Parathyroid adenoma (tissue), 2 donors: ENCODE measurements around the gene KANSL1L.

ENCODE experiments used
- H2AFZ ChIP-seq: fragments of 300-600 bp; sonication (generic); one replicate; pipeline ENCODE4 v1.7.0; 2017; ENCODE audit warnings: antibody characterized with exemption, mild to moderate bottlenecking
- H3K27ac ChIP-seq: fragments of 300-600 bp; sonication (generic); one replicate; pipeline ENCODE4 v1.7.0; 2017
- H3K27me3 ChIP-seq: fragments of 300-600 bp; sonication (generic); one replicate; pipeline ENCODE4 v1.7.0; 2017; ENCODE audit warnings: low read length; ENCODE audit not compliant: control insufficient read depth, insufficient read depth
- H3K36me3 ChIP-seq: fragments of 300-600 bp; sonication (generic); one replicate; pipeline ENCODE4 v1.7.0; 2017; ENCODE audit warnings: low read length; ENCODE audit not compliant: control insufficient read depth, insufficient read depth
- H3K4me1 ChIP-seq: fragments of 300-600 bp; sonication (generic); one replicate; pipeline ENCODE4 v1.7.0; 2017; ENCODE audit warnings: control low read depth
- H3K4me2 ChIP-seq: fragments of 300-600 bp; sonication (generic); one replicate; pipeline ENCODE4 v1.7.0; 2017; ENCODE audit warnings: low read length
- H3K4me3 ChIP-seq: fragments of 300-600 bp; sonication (generic); one replicate; pipeline ENCODE4 v1.7.0; 2017; ENCODE audit warnings: low read depth, low read length
- H3K79me2 ChIP-seq: fragments of 300-600 bp; sonication (generic); one replicate; pipeline ENCODE4 v1.7.0; 2017; ENCODE audit warnings: control low read depth
- H3K9ac ChIP-seq: fragments of 300-600 bp; sonication (generic); one replicate; pipeline ENCODE4 v1.7.0; 2017; ENCODE audit warnings: mild to moderate bottlenecking
- H3K9me3 ChIP-seq: fragments of 300-600 bp; sonication (generic); one replicate; pipeline ENCODE4 v1.7.0; 2017; ENCODE audit warnings: low read length; ENCODE audit not compliant: control insufficient read depth
- CTCF ChIP-seq: fragments of 300-600 bp; sonication (generic); IDR thresholded peaks from one replicate; pipeline ENCODE4 v1.7.0; 2017; ENCODE audit warnings: antibody characterized with exemption, mild to moderate bottlenecking
- donor health status: primary hyperparathyroidism.

Gene KANSL1L

GRCh38 chr2:210132239-210132638 is 39.0 kb downstream of the KANSL1L start:
- no peaks in the 10 kb centered on the region for H3K9me3 ChIP-seq
- no peak overlapping the region for H2AFZ ChIP-seq
- H3K36me3 ChIP-seq = peaks cover under 1% of the 10 kb centered on the region
- H3K79me2 ChIP-seq = peaks cover 20% of the 10 kb centered on the region
- H3K4me3 ChIP-seq = no peak overlapping the region
- no peaks in the 10 kb centered on the region for H3K27me3 ChIP-seq
- H3K4me1 ChIP-seq = peaks cover 18% of the 10 kb centered on the region
- TF ChIP-seq CTCF = no peak
- H3K27ac ChIP-seq = peak overlapping the region; percentile 24
- no peak overlapping the region for H3K4me2 ChIP-seq
- no peak overlapping the region for H3K9ac ChIP-seq

- Histone ChIP-seq H3K4me1 (peaks cover 5% of the 10 kb centered on the region), H3K36me3 (peaks cover 16% of the 10 kb centered on the region), H3K4me3 (no peak overlapping the region), H3K4me2 (peak overlapping the region; percentile 21), H3K79me2 (peaks cover 31% of the 10 kb centered on the region), H3K9ac (no peak overlapping the region), H3K9me3 (peaks cover 4% of the 10 kb centered on the region), H2AFZ (no peak overlapping the region), H3K27me3 (no peaks in the 10 kb centered on the region), H3K27ac (peak overlapping the region; percentile 36)
- no peak for TF ChIP-seq CTCF
These were observed 42.2 kb downstream of the KANSL1L start for GRCh38 chr2:210128961-210129360.

- Histone ChIP-seq H3K36me3 (peaks cover 5% of the 10 kb centered on the region), H3K27ac (no peak overlapping the region), H3K79me2 (peaks cover 65% of the 10 kb centered on the region), H3K4me3 (peak overlapping the region; percentile 3), H3K27me3 (no peaks in the 10 kb centered on the region), H3K9ac (no peak overlapping the region), H3K9me3 (no peaks in the 10 kb centered on the region), H3K4me2 (peak overlapping the region; percentile 34), H3K4me1 (peaks cover 24% of the 10 kb centered on the region), H2AFZ (no peak overlapping the region)
- TF ChIP-seq CTCF = no peak
These were observed 57.5 kb downstream of the KANSL1L start for GRCh38 chr2:210113614-210114235.

GRCh38 chr2:210112871-210113270 is 58.3 kb downstream of the KANSL1L start:
- no peak overlapping the region for H3K27ac ChIP-seq
- no peak for TF ChIP-seq CTCF
- no peak overlapping the region for H3K9ac ChIP-seq
- H3K36me3 ChIP-seq = peaks cover 5% of the 10 kb centered on the region
- peaks cover 60% of the 10 kb centered on the region for H3K79me2 ChIP-seq
- H3K27me3 ChIP-seq = no peaks in the 10 kb centered on the region
- no peak overlapping the region for H2AFZ ChIP-seq
- H3K4me3 ChIP-seq = peak overlapping the region; percentile 3
- peak overlapping the region; percentile 34 for H3K4me2 ChIP-seq
- no peaks in the 10 kb centered on the region for H3K9me3 ChIP-seq
- H3K4me1 ChIP-seq = peaks cover 28% of the 10 kb centered on the region

GRCh38 chr2:210099940-210100339 is 71.3 kb downstream of the KANSL1L start:
- Histone ChIP-seq H3K9ac (no peak overlapping the region), H3K9me3 (no peaks in the 10 kb centered on the region), H3K79me2 (peaks cover 30% of the 10 kb centered on the region), H3K4me2 (no peak overlapping the region), H3K27ac (peak overlapping the region; percentile 4), H3K36me3 (peaks cover 3% of the 10 kb centered on the region), H3K4me3 (peak overlapping the region; percentile 3), H3K4me1 (peaks cover 31% of the 10 kb centered on the region), H2AFZ (no peak overlapping the region), H3K27me3 (no peaks in the 10 kb centered on the region)
- no peak for TF ChIP-seq CTCF
